ENCODE data around the gene MNT.

DNA sequence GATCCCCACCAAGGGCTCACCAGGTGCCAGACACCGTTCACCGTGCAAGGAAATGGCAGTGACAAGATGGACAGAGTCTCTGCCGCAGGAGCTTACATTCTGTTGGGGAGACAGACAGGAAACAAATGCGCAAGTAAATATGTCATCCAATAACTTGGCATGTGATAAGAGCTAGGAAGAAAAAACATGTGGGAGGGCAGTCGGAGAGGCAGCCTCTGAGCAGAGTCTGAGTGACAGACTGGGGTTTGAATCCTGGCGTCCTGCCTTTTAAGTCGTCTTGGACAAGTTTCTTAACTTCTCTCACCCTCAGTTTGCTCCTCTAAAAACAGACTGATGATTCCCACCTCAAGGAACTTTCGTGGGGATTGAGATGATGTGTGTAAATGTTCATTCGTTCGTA is 56.3 kb downstream of the MNT start:
- TF ChIP-seq, protein P1, sequence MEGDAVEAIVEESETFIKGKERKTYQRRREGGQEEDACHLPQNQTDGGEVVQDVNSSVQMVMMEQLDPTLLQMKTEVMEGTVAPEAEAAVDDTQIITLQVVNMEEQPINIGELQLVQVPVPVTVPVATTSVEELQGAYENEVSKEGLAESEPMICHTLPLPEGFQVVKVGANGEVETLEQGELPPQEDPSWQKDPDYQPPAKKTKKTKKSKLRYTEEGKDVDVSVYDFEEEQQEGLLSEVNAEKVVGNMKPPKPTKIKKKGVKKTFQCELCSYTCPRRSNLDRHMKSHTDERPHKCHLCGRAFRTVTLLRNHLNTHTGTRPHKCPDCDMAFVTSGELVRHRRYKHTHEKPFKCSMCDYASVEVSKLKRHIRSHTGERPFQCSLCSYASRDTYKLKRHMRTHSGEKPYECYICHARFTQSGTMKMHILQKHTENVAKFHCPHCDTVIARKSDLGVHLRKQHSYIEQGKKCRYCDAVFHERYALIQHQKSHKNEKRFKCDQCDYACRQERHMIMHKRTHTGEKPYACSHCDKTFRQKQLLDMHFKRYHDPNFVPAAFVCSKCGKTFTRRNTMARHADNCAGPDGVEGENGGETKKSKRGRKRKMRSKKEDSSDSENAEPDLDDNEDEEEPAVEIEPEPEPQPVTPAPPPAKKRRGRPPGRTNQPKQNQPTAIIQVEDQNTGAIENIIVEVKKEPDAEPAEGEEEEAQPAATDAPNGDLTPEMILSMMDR (IDR thresholded peaks at IDR 0.05): no peak
- no peak for TF ChIP-seq POLR2A (IDR thresholded peaks at IDR 0.05)

Data from transverse colon (tissue), 3 donors.